Calu3 (cell line): ENCODE data around the gene NIPAL3. TPM values are rescaled to one million over a fixed set of nuclear protein-coding genes. Genes with fewer than 3 reads are reported as not detected.
A peak's percentile ranks its signal among the peaks of the same experiment; 100 is the strongest.

Experiments used
- BruUV-seq: library from RNA; stranded (reverse); fragments of 400-500 nt; replicated peaks from 2 replicates; lab custom pipeline; 2021; lab: Mats Ljungman, UMichigan
- CTCF ChIA-PET: fragments of 300-600 bp; sonication (Branson Sonifier 250); formaldehyde crosslinking; loops from one replicate; lab custom pipeline; 2022; ENCODE audit warnings: antibody characterized with exemption; lab: Charles Lee
- DNase-seq: peaks from one replicate; pipeline ENCODE4 v3.0.0; 2022
- H3K27ac Mint-ChIP-seq: one replicate; pipeline ENCODE4 v1.8.0; 2022; ENCODE audit warnings: mixed read lengths; ENCODE audit not compliant: unreplicated experiment
- H3K27me3 Mint-ChIP-seq: one replicate; pipeline ENCODE4 v1.8.0; 2022; ENCODE audit warnings: mixed read lengths; ENCODE audit not compliant: unreplicated experiment
- H3K36me3 Mint-ChIP-seq: one replicate; pipeline ENCODE4 v1.8.0; 2022; ENCODE audit warnings: mild to moderate bottlenecking, moderate library complexity, mixed read lengths; ENCODE audit not compliant: insufficient read depth, unreplicated experiment
- H3K4me1 Mint-ChIP-seq: one replicate; pipeline ENCODE4 v1.8.0; 2022; ENCODE audit warnings: mild to moderate bottlenecking, low read depth, mixed read lengths; ENCODE audit not compliant: unreplicated experiment
- H3K4me3 Mint-ChIP-seq: one replicate; pipeline ENCODE4 v1.8.0; 2022; ENCODE audit warnings: mild to moderate bottlenecking, low read depth, moderate library complexity, mixed read lengths; ENCODE audit not compliant: unreplicated experiment
- H3K9me3 Mint-ChIP-seq: one replicate; pipeline ENCODE4 v1.8.0; 2022; ENCODE audit warnings: low read depth, mixed read lengths; ENCODE audit not compliant: unreplicated experiment
- intact Hi-C: fragments of 100-400 bp; cut with micrococcal nuclease; formaldehyde crosslinking; loops from one replicate; pipeline ENCODE4 v1.10.0; 2022; ENCODE audit not compliant: unreplicated experiment
- total RNA-seq: library from RNA; stranded (reverse); gene quantifications from 2 replicates; pipeline ENCODE4 v1.2.3, GENCODE V29; 2022
- TF ChIP-seq, protein P1 (sequence below): fragments of 200-600 bp; IDR thresholded peaks from one replicate; pipeline ENCODE4 v1.8.0; 2022; ENCODE audit warnings: antibody characterized with exemption; ENCODE audit not compliant: unreplicated experiment

NIPAL3 gene
- total RNA-seq, 1 experiment from 2014 or later = 28.8 TPM

DNA sequence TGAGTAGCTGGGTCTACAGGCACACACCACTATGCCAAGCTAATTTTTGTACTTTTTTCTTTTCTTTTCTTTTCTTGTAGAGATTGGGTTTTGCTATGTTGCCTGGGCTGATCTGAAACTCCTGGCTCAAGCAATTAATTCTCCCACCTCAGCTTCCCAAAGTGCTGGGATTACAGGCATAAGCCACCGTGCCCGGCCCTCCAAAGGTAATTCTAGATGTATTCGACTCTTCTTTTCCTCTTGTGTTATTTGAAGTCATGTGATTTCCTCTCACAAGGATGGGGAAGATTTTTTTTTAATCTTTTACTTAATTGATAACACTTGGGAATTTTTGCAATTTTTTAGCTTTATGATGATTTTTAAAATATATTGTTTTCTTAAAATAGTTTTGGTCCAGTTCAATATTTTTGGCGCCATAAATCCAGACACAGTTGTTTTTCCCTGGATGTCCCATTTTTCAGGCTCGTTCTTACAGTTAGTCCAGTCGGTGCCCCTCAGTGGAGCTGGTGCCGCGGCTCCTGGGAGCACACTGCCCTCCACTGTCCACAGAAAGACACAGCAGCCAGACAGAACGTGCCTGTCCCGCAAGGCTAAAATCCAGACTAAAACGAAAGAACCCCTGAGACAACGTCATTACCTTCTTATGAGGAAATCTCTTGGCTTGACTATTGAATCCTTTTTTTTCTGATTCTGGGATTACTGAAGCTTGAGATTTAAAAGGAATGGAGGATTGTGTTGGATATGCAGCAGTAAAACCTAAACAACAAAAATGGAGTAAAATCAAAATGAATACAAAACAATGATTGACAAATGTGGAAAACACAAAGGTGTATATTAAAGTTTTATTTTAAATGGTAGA is 24.4 kb upstream of the NIPAL3 start:
- Mint-ChIP-seq H3K4me3 (no peak overlapping the region), H3K27me3 (no peaks in the 10 kb centered on the region), H3K36me3 (peaks cover 27% of the 10 kb centered on the region), H3K9me3 (no peaks in the 10 kb centered on the region), H3K4me1 (peaks cover 54% of the 10 kb centered on the region), H3K27ac (peak overlapping the region; percentile 54)
- TF ChIP-seq, protein P1, sequence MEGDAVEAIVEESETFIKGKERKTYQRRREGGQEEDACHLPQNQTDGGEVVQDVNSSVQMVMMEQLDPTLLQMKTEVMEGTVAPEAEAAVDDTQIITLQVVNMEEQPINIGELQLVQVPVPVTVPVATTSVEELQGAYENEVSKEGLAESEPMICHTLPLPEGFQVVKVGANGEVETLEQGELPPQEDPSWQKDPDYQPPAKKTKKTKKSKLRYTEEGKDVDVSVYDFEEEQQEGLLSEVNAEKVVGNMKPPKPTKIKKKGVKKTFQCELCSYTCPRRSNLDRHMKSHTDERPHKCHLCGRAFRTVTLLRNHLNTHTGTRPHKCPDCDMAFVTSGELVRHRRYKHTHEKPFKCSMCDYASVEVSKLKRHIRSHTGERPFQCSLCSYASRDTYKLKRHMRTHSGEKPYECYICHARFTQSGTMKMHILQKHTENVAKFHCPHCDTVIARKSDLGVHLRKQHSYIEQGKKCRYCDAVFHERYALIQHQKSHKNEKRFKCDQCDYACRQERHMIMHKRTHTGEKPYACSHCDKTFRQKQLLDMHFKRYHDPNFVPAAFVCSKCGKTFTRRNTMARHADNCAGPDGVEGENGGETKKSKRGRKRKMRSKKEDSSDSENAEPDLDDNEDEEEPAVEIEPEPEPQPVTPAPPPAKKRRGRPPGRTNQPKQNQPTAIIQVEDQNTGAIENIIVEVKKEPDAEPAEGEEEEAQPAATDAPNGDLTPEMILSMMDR = peak; percentile 72
- CTCF ChIA-PET = interaction anchor here (0.7 to 4.2 kb wide), 8 partner anchors 8 to 241 kb away, joined by 3 to 157 read pairs (median 4); no protein-coding TSS in a partner anchor
- peak; percentile 72 for DNase-seq
- intact Hi-C loops = loop anchor here (1.0 to 5.0 kb wide), 2 partner anchors 74 to 189 kb away; partner anchors contain the start of gene GRHL3
- no TSS peak for BruUV-seq

DNA sequence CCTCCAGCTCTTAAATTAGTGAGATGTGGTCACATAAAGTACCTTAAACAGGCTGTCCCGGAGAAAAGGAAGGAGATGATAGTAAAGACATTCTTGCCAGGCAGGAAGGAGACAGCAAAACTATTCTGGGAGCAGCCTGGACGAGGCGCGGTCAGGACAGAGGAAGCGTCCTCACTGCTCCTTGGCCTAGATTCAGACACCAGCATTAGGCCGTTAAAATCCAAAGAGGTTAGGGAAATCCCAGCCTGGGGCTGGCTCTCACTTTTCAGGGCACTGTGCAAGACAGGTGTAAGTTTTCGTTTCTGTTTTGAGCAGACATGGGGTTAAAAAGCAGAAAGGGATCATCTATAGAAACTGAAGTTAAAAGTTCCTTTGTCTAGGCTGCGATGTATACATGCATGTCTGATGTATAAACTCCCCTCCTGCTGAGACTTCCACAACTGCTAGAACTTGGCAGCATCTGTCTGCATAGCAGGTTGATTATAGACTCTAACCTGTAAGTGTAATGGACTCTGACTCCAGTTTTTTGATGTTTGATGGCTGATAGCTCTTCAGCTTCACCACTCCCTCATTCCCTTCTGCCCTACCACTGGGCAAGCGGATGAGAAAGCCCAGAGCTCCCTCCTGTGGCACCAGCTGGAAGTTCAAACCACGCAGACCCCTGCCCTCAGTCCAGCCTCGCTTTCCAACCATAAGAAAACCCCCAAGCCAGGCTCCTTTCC is 23.6 kb upstream of the NIPAL3 start:
- CTCF ChIA-PET = interaction anchor here (0.6 to 4.2 kb wide), 13 partner anchors 9 to 321 kb away, joined by 3 to 157 read pairs (median 4); partner anchors contain the start of genes IL22RA1 and NIPAL3
- peak; percentile 63 for DNase-seq
- H3K27ac Mint-ChIP-seq = peak overlapping the region; percentile 54
- H3K27me3 Mint-ChIP-seq = no peaks in the 10 kb centered on the region
- BruUV-seq = no TSS peak
- peaks cover 45% of the 10 kb centered on the region for H3K4me1 Mint-ChIP-seq
- no peaks in the 10 kb centered on the region for H3K9me3 Mint-ChIP-seq
- intact Hi-C loops = loop anchor here (1.0 to 5.0 kb wide), 2 partner anchors 75 to 190 kb away; partner anchors contain the start of gene GRHL3
- H3K36me3 Mint-ChIP-seq = peaks cover 22% of the 10 kb centered on the region
- TF ChIP-seq, protein P1 = peak; percentile 52
- H3K4me3 Mint-ChIP-seq = no peak overlapping the region

GRCh38 chr1:24392604-24392946 is 23.0 kb upstream of the NIPAL3 start:
- intact Hi-C loops = loop anchor here (5.0 kb wide), 1 partner anchor 75 kb away; the partner anchor contains the start of gene GRHL3
- Mint-ChIP-seq H3K4me1 (peaks cover 40% of the 10 kb centered on the region), H3K4me3 (no peak overlapping the region), H3K27ac (no peak overlapping the region), H3K9me3 (no peaks in the 10 kb centered on the region), H3K36me3 (peaks cover 20% of the 10 kb centered on the region), H3K27me3 (no peaks in the 10 kb centered on the region)
- no TSS peak for BruUV-seq
- CTCF ChIA-PET = interaction anchor here (0.6 to 4.2 kb wide), 10 partner anchors 10 to 322 kb away, joined by 3 to 157 read pairs (median 4); partner anchors contain the start of genes IL22RA1 and NIPAL3
- DNase-seq = no peak
- TF ChIP-seq, protein P1 = no peak

GRCh38 chr1:24392982-24393650 is 22.5 kb upstream of the NIPAL3 start:
- TF ChIP-seq, protein P1 = no peak
- intact Hi-C loops = loop anchor here (5.0 kb wide), 1 partner anchor 76 kb away; the partner anchor contains the start of gene GRHL3
- no peak overlapping the region for H3K27ac Mint-ChIP-seq
- no peaks in the 10 kb centered on the region for H3K27me3 Mint-ChIP-seq
- CTCF ChIA-PET = interaction anchor here (1.1 to 4.2 kb wide), 4 partner anchors 16 to 243 kb away, joined by 3 to 157 read pairs (median 10); partner anchors contain the start of gene NIPAL3
- peaks cover 17% of the 10 kb centered on the region for H3K36me3 Mint-ChIP-seq
- no TSS peak for BruUV-seq
- no peak overlapping the region for H3K4me3 Mint-ChIP-seq
- no peaks in the 10 kb centered on the region for H3K9me3 Mint-ChIP-seq
- peaks cover 34% of the 10 kb centered on the region for H3K4me1 Mint-ChIP-seq
- DNase-seq = no peak
